GM19463 (cell line): ENCODE results near the gene EXOC4.
"Not testable (repeated sequence)": the region's sequence is repeated elsewhere in the genome, so short reads cannot be mapped to it uniquely, and the experiment has no call there.

ENCODE experiments used
- ATAC-seq: cut with Tn5 transposase; IDR thresholded peaks from one replicate; pipeline ENCODE4 v1.9.1; 2021; ENCODE audit warnings: mild to moderate bottlenecking, moderate library complexity; ENCODE audit not compliant: unreplicated experiment

The EXOC4 gene

GRCh38 chr7:133275008-133275407 lies 22.1 kb downstream of the EXOC4 start:
- no peak for ATAC-seq

DNA sequence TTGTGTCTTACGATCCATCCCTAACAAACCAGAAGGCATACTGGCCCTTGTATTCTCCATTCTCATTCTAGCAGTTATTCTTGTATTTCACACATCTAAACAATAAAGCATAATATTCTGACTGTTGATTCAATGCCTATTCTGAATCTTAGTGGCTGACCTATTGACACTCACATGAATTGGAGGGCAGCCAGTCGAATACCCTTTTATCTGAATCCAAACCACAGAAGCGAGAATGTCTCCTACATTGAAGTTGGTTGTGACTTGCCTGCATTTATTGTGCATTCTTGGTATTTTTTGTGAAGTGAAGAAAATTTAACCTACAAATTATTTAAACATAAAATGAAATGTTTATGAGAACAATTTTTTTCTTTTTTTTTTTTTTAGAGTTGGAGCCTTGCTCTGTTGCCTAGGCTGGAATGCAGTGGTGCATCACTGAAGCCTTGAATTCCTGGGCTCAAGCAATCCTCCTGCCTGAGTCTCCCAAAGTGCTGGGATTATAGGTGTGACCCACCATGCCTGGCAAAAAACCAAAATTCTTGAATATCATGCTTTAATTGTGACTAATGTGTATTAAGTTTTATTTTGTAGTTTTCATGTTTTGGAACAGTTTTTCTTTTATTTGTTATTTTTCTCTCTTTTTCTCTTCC lies 22.7 kb downstream of the EXOC4 start:
- no peak for ATAC-seq

DNA sequence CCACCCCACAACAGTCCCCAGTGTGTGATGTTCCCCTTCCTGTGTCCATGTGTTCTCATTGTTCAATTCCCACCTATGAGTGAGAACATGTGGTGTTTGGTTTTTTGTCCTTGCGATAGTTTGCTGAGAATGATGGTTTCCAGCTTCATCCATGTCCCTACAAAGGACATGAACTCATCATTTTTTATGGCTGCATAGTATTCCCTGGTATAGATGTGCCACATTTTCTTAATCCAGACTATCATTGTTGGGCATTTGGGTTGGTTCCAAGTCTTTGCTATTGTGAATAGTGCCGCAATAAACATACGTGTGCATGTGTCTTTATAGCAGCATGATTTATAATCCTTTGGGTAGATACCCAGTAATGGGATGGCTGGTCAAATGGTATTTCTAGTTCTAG lies 26.1 kb downstream of the EXOC4 start:
- ATAC-seq = not testable (repeated sequence)

GRCh38 chr7:133282094-133282493 lies 29.2 kb downstream of the EXOC4 start:
- no peak for ATAC-seq

DNA sequence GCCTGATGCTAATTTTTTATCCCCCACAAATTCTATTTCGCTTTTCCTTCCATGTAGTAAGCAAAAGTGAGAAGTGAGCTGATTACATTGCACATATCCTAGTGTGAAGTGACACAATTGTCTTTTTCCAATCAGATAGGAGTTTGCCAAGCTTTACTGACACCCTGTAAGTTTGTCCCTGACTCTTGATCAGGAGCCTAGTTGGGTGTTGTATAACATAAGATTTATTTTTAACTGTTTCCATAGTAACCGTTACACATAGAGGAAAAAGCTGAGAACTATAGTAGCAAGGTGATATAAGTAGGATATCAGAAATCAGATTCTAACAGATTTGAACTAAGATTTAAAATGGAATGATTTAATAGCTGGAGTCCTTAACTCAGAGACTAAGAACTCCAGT lies 31.2 kb downstream of the EXOC4 start:
- ATAC-seq = no peak

GRCh38 chr7:133288970-133289369 lies 36.1 kb downstream of the EXOC4 start:
- no peak for ATAC-seq

- ATAC-seq = no peak
Measured at GRCh38 chr7:133290041-133290440, 37.2 kb downstream of the EXOC4 start.

GRCh38 chr7:133290676-133291333 lies 37.9 kb downstream of the EXOC4 start:
- no peak for ATAC-seq

- ATAC-seq = no peak
Measured at GRCh38 chr7:133292631-133293030, 39.8 kb downstream of the EXOC4 start.

DNA sequence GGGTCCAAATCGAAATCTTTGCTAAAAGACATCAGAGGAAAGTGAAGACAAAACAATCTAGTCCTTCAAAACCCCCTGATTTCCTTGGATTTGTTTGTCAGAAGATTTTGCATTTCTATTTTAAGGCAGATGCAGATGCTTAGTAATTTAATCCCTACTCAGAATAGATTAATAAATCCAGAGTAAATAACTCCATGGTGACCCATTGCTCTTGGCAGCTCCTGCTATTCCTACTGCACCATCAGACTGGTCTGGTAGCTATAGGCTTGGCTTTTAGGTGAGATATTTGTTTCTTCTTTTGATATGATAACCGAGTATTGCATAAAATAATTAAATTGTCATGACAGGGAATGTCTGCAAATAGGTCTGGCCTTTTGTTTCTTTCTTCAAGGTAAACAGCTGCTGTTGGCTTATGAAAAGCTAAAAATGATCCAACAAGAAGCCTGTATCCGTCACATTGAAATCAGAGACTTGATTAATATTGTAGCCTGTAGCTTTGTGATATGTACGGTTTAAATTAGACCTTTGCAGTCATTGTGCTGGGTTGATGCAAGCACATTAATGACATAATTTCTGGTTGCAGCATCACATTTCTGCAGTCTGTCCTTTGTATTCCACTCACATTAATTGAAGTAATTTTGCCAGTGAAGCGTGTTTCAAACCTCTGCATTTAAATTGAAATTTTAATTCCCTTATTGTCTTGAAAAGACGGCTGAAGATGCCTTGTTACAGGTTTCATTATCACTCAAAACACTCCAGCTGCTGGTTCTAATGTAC lies 40.7 kb downstream of the EXOC4 start:
- no peak for ATAC-seq

DNA sequence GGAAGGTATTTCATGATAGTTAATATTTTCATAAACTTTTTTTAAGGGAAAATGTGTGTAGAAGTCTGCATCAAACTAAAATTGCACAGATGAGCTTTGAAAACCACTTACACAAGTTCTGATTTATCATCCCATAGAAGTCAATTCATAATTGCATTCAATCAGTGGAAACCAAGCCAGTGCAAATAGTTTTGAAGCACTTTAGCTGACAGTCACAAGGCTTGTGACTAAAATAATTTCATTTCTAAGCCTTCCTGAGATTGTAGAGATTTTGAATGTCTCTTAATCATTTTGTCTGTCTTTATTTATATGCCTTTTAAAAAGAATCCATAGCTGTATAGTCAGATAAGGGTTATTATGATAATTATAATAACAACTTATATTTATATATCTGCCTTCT lies 41.4 kb downstream of the EXOC4 start:
- no peak for ATAC-seq

- ATAC-seq = no peak
Measured at GRCh38 chr7:133295484-133295883, 42.6 kb downstream of the EXOC4 start.

DNA sequence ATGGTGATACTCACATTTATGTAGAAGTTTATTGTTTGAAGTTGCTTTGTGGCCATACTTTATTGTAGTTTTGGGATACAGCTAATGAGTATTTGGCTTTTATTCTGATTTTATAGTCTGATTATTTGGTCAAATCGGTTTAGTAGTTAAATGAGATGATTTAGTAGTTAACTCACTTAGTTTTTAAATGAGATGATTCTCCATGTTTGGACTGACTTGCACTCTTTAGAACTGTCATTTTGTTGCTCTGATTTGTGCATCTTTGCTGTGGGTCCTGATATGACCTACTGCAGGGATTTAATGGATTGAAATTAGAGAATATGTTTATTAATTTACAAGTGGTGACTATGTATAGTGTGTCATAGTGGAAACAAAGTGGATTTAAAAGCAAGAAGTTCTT lies 44.2 kb downstream of the EXOC4 start:
- ATAC-seq = no peak

- no peak for ATAC-seq
Measured at GRCh38 chr7:133298080-133298479, 45.2 kb downstream of the EXOC4 start.

DNA sequence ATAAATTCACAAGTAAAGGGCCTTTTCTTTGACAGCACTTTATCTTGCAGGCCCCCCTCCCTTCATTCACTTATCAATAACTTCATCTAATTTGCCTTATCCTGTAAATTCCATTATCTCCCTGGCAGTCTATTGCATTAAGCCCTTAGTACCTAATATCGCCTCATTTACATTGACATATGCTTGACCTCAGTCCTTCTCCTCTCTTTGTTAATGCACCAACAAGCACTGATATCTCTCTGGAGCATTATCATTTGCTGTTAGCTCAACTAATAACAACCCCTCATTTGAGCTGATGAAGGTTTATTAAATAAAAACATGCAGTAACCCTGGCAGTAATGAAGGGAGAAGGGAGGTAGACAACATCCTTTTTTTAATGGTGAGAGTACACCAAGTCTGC lies 46.8 kb downstream of the EXOC4 start:
- no peak for ATAC-seq

GRCh38 chr7:133300088-133300487 lies 47.2 kb downstream of the EXOC4 start:
- no peak for ATAC-seq

- ATAC-seq = no peak
Measured at GRCh38 chr7:133300811-133301210, 47.9 kb downstream of the EXOC4 start.

- ATAC-seq = no peak
Measured at GRCh38 chr7:133301444-133301843, 48.6 kb downstream of the EXOC4 start.

DNA sequence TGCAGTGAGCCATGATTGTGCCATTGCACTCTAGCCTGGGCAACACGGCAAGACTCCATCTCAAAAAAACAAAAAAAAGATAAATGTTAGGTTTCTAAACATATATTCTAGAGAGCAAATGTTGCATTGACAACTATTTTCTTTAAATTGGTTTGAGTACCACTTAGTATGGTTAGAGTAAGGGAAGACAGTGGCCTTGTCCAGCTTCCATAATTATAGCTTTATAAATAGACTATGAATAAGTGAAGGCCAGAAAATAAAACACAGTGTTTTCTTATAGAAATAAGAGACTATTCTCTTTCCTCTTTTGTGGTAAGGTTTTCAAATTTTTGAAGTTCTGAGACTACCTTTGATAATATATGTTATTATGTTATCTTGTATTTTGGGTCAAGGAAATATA lies 50.5 kb downstream of the EXOC4 start:
- no peak for ATAC-seq

- ATAC-seq = no peak
Measured at GRCh38 chr7:133303931-133304330, 51.1 kb downstream of the EXOC4 start.

DNA sequence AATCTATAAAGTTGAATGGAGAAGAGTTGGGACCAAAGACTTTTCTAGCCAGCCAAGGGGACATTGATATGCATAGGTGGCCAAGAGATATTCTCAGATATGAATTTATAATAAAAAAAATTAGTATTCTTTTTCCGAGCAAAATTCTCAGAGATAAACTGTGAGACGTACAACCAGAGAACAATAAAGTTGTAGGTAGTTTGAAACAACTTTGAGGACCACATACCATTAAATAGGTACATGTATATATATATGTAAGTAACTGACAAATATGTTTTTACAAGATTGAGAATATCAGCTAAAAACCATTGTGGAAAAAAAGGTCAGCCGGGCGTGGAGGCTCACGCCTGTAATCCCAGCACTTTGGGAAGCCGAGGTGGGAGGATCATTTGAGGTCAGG lies 56.5 kb downstream of the EXOC4 start:
- ATAC-seq = no peak

DNA sequence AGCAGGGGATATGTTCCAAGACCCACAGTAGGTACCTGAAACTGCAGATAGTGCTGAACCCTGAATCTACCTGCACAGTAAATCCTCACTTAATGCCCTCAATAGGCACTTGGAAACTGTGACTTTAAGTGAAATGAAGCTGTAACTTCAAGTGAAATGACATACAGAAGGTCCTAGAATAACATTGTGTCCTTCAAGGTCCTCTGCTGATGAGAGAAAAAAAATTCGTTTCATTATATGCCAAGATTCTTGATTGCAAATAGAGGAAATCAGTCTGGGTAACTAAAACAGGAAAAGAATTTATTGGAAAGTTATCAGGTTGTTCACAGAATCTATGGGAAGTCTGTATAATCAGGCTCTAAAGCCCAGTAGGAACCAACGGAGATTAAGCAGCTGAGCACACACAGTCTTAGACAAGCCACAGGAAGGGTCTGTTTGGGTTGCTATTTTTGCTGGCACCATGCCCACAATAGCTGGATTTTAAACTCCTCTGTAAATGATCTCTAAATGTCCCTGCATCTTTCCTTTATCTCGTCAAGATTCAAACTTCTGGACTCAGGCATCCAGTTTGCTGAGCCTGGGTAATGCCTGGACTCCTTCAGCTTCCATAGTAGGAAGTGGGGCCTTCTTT lies 57.5 kb downstream of the EXOC4 start:
- ATAC-seq = no peak
